PC-3 (cell line): ENCODE measurements around the gene SUGT1. TPM values are rescaled to one million over a fixed set of nuclear protein-coding genes. Genes with fewer than 3 reads are reported as not detected.
"Not testable (repeated sequence)": the region's sequence is repeated elsewhere in the genome, so short reads cannot be mapped to it uniquely, and the experiment has no call there.

Experiments used
- ATAC-seq: fragments of 200-7000 bp; cut with Tn5 transposase; 2 replicates; pipeline ENCODE4 v1.9.1; 2020; ENCODE audit warnings: mild to moderate bottlenecking, moderate library complexity
- BruUV-seq: library from RNA; stranded (reverse); fragments of 400-500 nt; replicated peaks from 2 replicates; lab custom pipeline; 2021; lab: Mats Ljungman, UMichigan
- CTCF ChIA-PET: fragments of 300-600 bp; sonication (Branson Sonifier 250); formaldehyde crosslinking; loops from one replicate; lab custom pipeline; 2022; ENCODE audit warnings: antibody characterized with exemption; lab: Charles Lee
- POLR2A ChIA-PET: fragments of 300-600 bp; sonication (Branson Sonifier 250); formaldehyde crosslinking; loops from one replicate; lab custom pipeline; 2022; ENCODE audit warnings: antibody characterized with exemption; ENCODE audit not compliant: unreplicated experiment; lab: Charles Lee
- DNase-seq: peaks from one replicate; pipeline ENCODE4 v3.0.0-alpha.2; 2015
- H2AFZ ChIP-seq: fragments of 300-600 bp; sonication (generic); 2 replicates; pipeline ENCODE4 v1.6.0; 2016; ENCODE audit warnings: antibody characterized with exemption, low read length
- H3F3A ChIP-seq: fragments of 300-600 bp; sonication (generic); one replicate; pipeline ENCODE4 v1.6.0; 2017; ENCODE audit warnings: antibody characterized with exemption, low read length, control low read depth, mild to moderate bottlenecking; ENCODE audit not compliant: unreplicated experiment
- H3K27ac ChIP-seq: fragments of 300-600 bp; sonication (generic); 2 replicates; pipeline ENCODE4 v1.5.1; 2016; ENCODE audit warnings: mild to moderate bottlenecking, low read length
- H3K27me3 ChIP-seq: fragments of 300-600 bp; sonication (generic); 2 replicates; pipeline ENCODE4 v1.6.1; 2016; ENCODE audit warnings: low read length, mixed read lengths
- H3K36me3 ChIP-seq: fragments of 300-600 bp; sonication (generic); 2 replicates; pipeline ENCODE4 v1.6.1; 2016; ENCODE audit warnings: low read depth, mixed run types, low read length, mixed read lengths
- H3K4me1 ChIP-seq: fragments of 300-600 bp; sonication (generic); 2 replicates; pipeline ENCODE4 v1.5.1; 2016; ENCODE audit warnings: low read length; ENCODE audit not compliant: insufficient read depth
- H3K4me2 ChIP-seq: fragments of 300-600 bp; sonication (generic); 2 replicates; pipeline ENCODE4 v1.6.0; 2016; ENCODE audit warnings: low read length
- H3K4me3 ChIP-seq: fragments of 300-600 bp; sonication (generic); 2 replicates; pipeline ENCODE4 v1.5.1; 2016; ENCODE audit warnings: mild to moderate bottlenecking, low read length, mixed read lengths
- H3K79me2 ChIP-seq: fragments of 300-600 bp; sonication (generic); 2 replicates; pipeline ENCODE4 v1.6.1; 2017; ENCODE audit warnings: low read length, mixed read lengths
- H3K9ac ChIP-seq: fragments of 300-600 bp; sonication (generic); 2 replicates; pipeline ENCODE4 v1.6.0; 2016; ENCODE audit warnings: mild to moderate bottlenecking, low read length
- H3K9me2 ChIP-seq: fragments of 300-600 bp; sonication (generic); replicated peaks from 2 replicates; pipeline ENCODE4 v1.6.1; 2016; ENCODE audit warnings: mixed run types, low read length, mixed read lengths
- H3K9me3 ChIP-seq: fragments of 300-600 bp; sonication (generic); 2 replicates; pipeline ENCODE4 v1.6.1; 2016; ENCODE audit warnings: low read length, mixed read lengths
- H4K20me1 ChIP-seq: fragments of 300-600 bp; sonication (generic); 2 replicates; pipeline ENCODE4 v1.6.1; 2016; ENCODE audit warnings: low read length, mixed read lengths
- CTCF ChIP-seq: fragments of 300-600 bp; sonication (generic); conservative IDR thresholded peaks from 2 replicates; pipeline ENCODE4 v1.5.1; 2017; ENCODE audit warnings: antibody characterized with exemption, low read depth, mild to moderate bottlenecking, low read length
- EZH2 ChIP-seq: fragments of 300-600 bp; sonication (generic); IDR thresholded peaks from one replicate; pipeline ENCODE4 v1.6.1; 2017; ENCODE audit warnings: antibody characterized with exemption, mild to moderate bottlenecking, low read length; ENCODE audit not compliant: unreplicated experiment
- EZH2phosphoT487 ChIP-seq: fragments of 300-600 bp; sonication (generic); IDR thresholded peaks from 2 replicates; pipeline ENCODE4 v1.6.1; 2018; ENCODE audit warnings: mild to moderate bottlenecking, antibody characterized with exemption, low read length, borderline replicate concordance
- intact Hi-C: fragments of 100-400 bp; cut with micrococcal nuclease; formaldehyde crosslinking; loops from 2 replicates; pipeline ENCODE4 v1.9.0; 2023
- total RNA-seq: library from RNA; depleted of rRNA; stranded (reverse); fragments of >200 nt; gene quantifications from 2 replicates; pipeline ENCODE4 v1.2.3, GENCODE V29; 2014

Gene SUGT1
- total RNA-seq, 1 experiment from 2014 or later, result 29.3 TPM

- peak; percentile 31; the same call in 1 of the 2 replicates for ATAC-seq
- Histone ChIP-seq H3K27me3 (no peaks in the 10 kb centered on the region), H3K27ac (no peak overlapping the region), H3K9ac (no peak overlapping the region), H4K20me1 (no peaks in the 10 kb centered on the region), H3K9me3 (no peaks in the 10 kb centered on the region), H3K79me2 (no peaks in the 10 kb centered on the region), H3K9me2 (no peaks in the 10 kb centered on the region), H2AFZ (no peak overlapping the region), H3K4me2 (no peak overlapping the region), H3K4me3 (no peak overlapping the region), H3K4me1 (no peaks in the 10 kb centered on the region), H3F3A (no peaks in the 10 kb centered on the region), H3K36me3 (no peaks in the 10 kb centered on the region)
- intact Hi-C loops, result no loop called here
- BruUV-seq, result no TSS peak
- CTCF ChIA-PET, result no interaction called here
- POLR2A ChIA-PET, result no interaction called here
- TF ChIP-seq CTCF, result peak; percentile 30; the same call in 1 of the 2 replicates
- TF ChIP-seq EZH2phosphoT487, result no peak
- DNase-seq, result no peak
Measured at GRCh38 chr13:52707375-52707774, 54.7 kb downstream of the SUGT1 start.

GRCh38 chr13:52708266-52708665, 55.6 kb downstream of the SUGT1 start:
- H3K36me3 ChIP-seq, H3K4me2 ChIP-seq, H4K20me1 ChIP-seq, H2AFZ ChIP-seq, H3K79me2 ChIP-seq, H3K9me3 ChIP-seq, H3K9ac ChIP-seq, H3K27ac ChIP-seq, CTCF ChIA-PET, POLR2A ChIA-PET, ATAC-seq, H3K4me3 ChIP-seq, H3K27me3 ChIP-seq, intact Hi-C loops, H3K4me1 ChIP-seq, DNase-seq, H3K9me2 ChIP-seq, H3F3A ChIP-seq, BruUV-seq: not testable (repeated sequence)

GRCh38 chr13:52711286-52711685, 58.6 kb downstream of the SUGT1 start:
- DNase-seq (no peak), ATAC-seq (no peak)
- H3K4me3 ChIP-seq, result no peak overlapping the region
- no peak overlapping the region for H3K9ac ChIP-seq
- no peak overlapping the region for H3K27ac ChIP-seq
- ChIA-PET CTCF (no interaction called here), POLR2A (no interaction called here)
- no peaks in the 10 kb centered on the region for H3K4me1 ChIP-seq
- no peaks in the 10 kb centered on the region for H4K20me1 ChIP-seq
- TF ChIP-seq EZH2, result no peak
- TF ChIP-seq CTCF, result no peak
- TF ChIP-seq EZH2phosphoT487, result no peak
- no TSS peak for BruUV-seq
- H3K4me2 ChIP-seq, result no peak overlapping the region
- intact Hi-C loops, result no loop called here
- no peak overlapping the region for H2AFZ ChIP-seq
- no peaks in the 10 kb centered on the region for H3K79me2 ChIP-seq
- no peaks in the 10 kb centered on the region for H3F3A ChIP-seq
- peaks cover 7% of the 10 kb centered on the region; the same call in 1 of the 2 replicates for H3K27me3 ChIP-seq
- no peaks in the 10 kb centered on the region for H3K9me3 ChIP-seq
- no peaks in the 10 kb centered on the region for H3K9me2 ChIP-seq
- no peaks in the 10 kb centered on the region for H3K36me3 ChIP-seq
